Spleen (tissue), 11 donors: ENCODE data around the gene ERGIC1. TPM values are rescaled to one million over a fixed set of nuclear protein-coding genes. Genes with fewer than 3 reads are reported as not detected.
A peak's percentile ranks its signal among the peaks of the same experiment; 100 is the strongest.

Experiments used
- DNase-seq: peaks from one replicate; pipeline ENCODE4 v3.0.0-alpha.2; 2020
- H3K27ac ChIP-seq, 8 donors: fragments of 200-600 bp; sonication (generic) in 7 of 8; 1 replicate in 4 of 8; 2 replicates in 4 of 8; pipeline versions ENCODE4 v1.5.0 to v1.8.0; 2016 to 2021; ENCODE audit warnings: inconsistent platforms in 4 of 8, mild to moderate bottlenecking in 4 of 8, moderate library complexity in 1 of 8
- H3K27me3 ChIP-seq, 7 donors: fragments of 200-600 bp; sonication (generic) in 6 of 7; replicated peaks in 1 of 7; 1 replicate in 4 of 7; 2 replicates in 3 of 7; pipeline versions ENCODE4 v1.5.0 to v1.8.0; 2016 to 2021; ENCODE audit warnings: inconsistent platforms in 3 of 7, mild to moderate bottlenecking in 1 of 7
- H3K36me3 ChIP-seq, 6 donors: fragments of 200-600 bp; sonication (generic) in 5 of 6; 1 replicate in 4 of 6; 2 replicates in 2 of 6; pipeline versions ENCODE4 v1.5.0 to v1.8.0; 2016 to 2021; ENCODE audit warnings: inconsistent platforms in 2 of 6
- H3K4me1 ChIP-seq, 6 donors: fragments of 200-600 bp; sonication (generic) in 5 of 6; 1 replicate in 3 of 6; 2 replicates in 3 of 6; pipeline versions ENCODE4 v1.5.0 to v1.8.0; 2016 to 2021; ENCODE audit warnings: inconsistent platforms in 3 of 6
- H3K4me3 ChIP-seq, 8 donors: fragments of 200-600 bp; sonication (generic) in 7 of 8; 1 replicate in 4 of 8; 2 replicates in 4 of 8; pipeline versions ENCODE4 v1.5.0 to v1.8.0; 2016 to 2021; ENCODE audit warnings: inconsistent platforms in 4 of 8, mild to moderate bottlenecking in 4 of 8, moderate library complexity in 2 of 8
- H3K9me3 ChIP-seq, 8 donors: fragments of 200-600 bp; sonication (generic) in 7 of 8; 1 replicate in 4 of 8; 2 replicates in 4 of 8; pipeline versions ENCODE4 v1.5.0 to v1.8.0; 2016 to 2021; ENCODE audit warnings: inconsistent platforms in 4 of 8
- POLR2A ChIP-seq, 3 donors: fragments of 450-650 bp; IDR thresholded peaks; one replicate each; pipeline ENCODE4 v1.5.1; 2017; ENCODE audit warnings: antibody characterized with exemption in 3 of 3, mild to moderate bottlenecking in 1 of 3
- POLR2AphosphoS5 ChIP-seq, 3 donors: sonication (generic); formaldehyde crosslinking; IDR thresholded peaks; one replicate each; pipeline ENCODE4 v1.5.1; 2017; ENCODE audit warnings: antibody characterized with exemption in 3 of 3
- WGBS, 5 donors: extraction: QIAGEN DNeasy Blood & Tissue Kit in 3 of 5; methylation state at CpG; one replicate each; pipeline versions ENCODE4 v1.1.5 to v1.1.7; 2013 to 2018; 5-methylcytosine and 5-hydroxymethylcytosine counted together
- intact Hi-C: fragments of 100-400 bp; cut with DNase I; formaldehyde crosslinking; loops from one replicate; pipeline ENCODE4 v1.15.0; 2023; ENCODE audit warnings: low total_unique reads
- polyA plus RNA-seq, 3 donors: library from polyadenylated mRNA; stranded (reverse); fragments of 200-250 nt; gene quantifications; one replicate each; pipeline ENCODE4 v1.2.1, GENCODE V29; 2013
- total RNA-seq, 7 donors: library from RNA; depleted of rRNA in 3 of 7; stranded (reverse); fragments of >200 nt in 3 of 7; fragmentation: NEBNext Ultra II Directional in 4 of 7; extraction: Animal tissue kit (Norgen Biotek cat#: 25700) in 4 of 7; gene quantifications; one replicate each; pipeline versions ENCODE4 v1.1.0 to v1.2.1, GENCODE V29; 2016 to 2021
- TF ChIP-seq, protein P1 (sequence below), 11 experiments: fragments of 200-600 bp in 7 of 11; fragments of 450-650 bp in 4 of 11; sonication (generic) in 4 of 11; IDR thresholded peaks in 8 of 11; conservative IDR thresholded peaks in 3 of 11; 1 replicate in 7 of 11; 2 replicates in 4 of 11; pipeline versions ENCODE4 v1.4.0 to v1.8.0; 2016 to 2021; ENCODE audit warnings: antibody characterized with exemption in 11 of 11, inconsistent platforms in 4 of 11, mild to moderate bottlenecking in 1 of 11
- donor health status: healthy with polysubstance abuse.
- donor health status: DM: no; HTN: no; CAD: no; lungs with moderate emphysema.
- donor health status: DM: no; HTN: no; CAD: no.
- donor health status: Bipolar disorder and iron deficiency.
- donor health status: healthy.
- donor health status: DM: no; HTN: no; CAD: no.
- donor health status: DM: yes; HTN: yes; CAD: no.

The ERGIC1 gene
- total and polyA plus RNA-seq, 10 donors, result 36.9 to 166 (median 125) TPM

DNA sequence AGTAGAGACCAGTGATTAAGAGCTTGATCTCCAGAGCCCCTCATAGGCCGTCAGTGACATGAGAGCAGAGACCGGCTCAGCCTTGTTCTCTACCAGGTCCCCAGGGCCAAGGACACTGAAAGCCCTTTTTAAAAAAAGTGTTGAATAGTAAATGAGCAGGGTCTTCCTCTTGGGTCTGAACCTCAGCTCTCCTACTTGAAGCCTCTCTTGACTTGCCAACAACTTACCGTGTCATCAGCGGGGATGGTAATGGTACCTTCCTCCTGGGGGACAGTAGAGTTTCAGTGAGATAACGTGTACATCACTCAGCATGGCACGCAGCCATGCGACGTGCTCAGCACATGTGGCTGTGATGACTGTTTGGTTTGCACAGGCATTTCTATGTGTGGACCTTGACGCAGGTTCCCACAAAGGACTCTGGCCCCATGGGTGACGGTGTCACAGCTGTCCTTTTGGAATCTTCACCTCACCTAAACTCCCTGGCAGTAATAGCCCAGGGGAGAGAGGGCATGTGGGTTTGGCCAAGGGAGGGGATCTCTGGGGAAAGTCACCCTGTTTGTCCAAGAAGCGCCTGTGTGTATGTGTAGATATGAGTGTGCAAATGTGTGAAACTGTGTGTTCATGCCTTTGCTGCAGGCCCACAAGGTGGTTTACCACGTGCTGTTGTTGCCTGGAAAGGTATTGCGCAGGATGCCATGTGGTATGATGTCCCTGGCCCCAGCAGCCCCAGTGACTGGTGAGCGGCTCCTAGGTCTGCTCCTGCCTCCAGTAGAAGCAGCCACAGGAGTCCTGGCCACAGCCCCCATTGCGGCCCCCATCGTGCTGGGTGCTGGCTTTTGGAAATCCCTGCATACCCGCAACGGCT, 18.7 kb downstream of the ERGIC1 start:
- peaks cover 16 to 100% (median 83%) of the 10 kb centered on the region in 6 donors for H3K4me1 ChIP-seq
- TF ChIP-seq POLR2A (IDR thresholded peaks at IDR 0.05), result no peak
- TF ChIP-seq, protein P1, sequence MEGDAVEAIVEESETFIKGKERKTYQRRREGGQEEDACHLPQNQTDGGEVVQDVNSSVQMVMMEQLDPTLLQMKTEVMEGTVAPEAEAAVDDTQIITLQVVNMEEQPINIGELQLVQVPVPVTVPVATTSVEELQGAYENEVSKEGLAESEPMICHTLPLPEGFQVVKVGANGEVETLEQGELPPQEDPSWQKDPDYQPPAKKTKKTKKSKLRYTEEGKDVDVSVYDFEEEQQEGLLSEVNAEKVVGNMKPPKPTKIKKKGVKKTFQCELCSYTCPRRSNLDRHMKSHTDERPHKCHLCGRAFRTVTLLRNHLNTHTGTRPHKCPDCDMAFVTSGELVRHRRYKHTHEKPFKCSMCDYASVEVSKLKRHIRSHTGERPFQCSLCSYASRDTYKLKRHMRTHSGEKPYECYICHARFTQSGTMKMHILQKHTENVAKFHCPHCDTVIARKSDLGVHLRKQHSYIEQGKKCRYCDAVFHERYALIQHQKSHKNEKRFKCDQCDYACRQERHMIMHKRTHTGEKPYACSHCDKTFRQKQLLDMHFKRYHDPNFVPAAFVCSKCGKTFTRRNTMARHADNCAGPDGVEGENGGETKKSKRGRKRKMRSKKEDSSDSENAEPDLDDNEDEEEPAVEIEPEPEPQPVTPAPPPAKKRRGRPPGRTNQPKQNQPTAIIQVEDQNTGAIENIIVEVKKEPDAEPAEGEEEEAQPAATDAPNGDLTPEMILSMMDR (IDR thresholded peaks at IDR 0.05 in 8 of 11, conservative IDR thresholded peaks at IDR 0.05 in 3 of 11), result no peak
- peak in 1 of 3 donors; percentile 26 for TF ChIP-seq POLR2AphosphoS5 (IDR thresholded peaks at IDR 0.05)
- no peaks in the 10 kb centered on the region for H3K9me3 ChIP-seq
- peaks cover 0 to 48% (median 0%) of the 10 kb centered on the region in 6 donors for H3K36me3 ChIP-seq
- no peak for DNase-seq
- no peaks in the 10 kb centered on the region for H3K27me3 ChIP-seq
- no peak overlapping the region for H3K4me3 ChIP-seq
- intact Hi-C loops, result no loop called here
- H3K27ac ChIP-seq, result peak overlapping the region in 3 of 8 donors; percentile 69 to 81 (median 74)
- WGBS, 5 donors, result 83 to 90% (median 84%) methylated on average over 13 to 18 of the region's 18 CpGs

DNA sequence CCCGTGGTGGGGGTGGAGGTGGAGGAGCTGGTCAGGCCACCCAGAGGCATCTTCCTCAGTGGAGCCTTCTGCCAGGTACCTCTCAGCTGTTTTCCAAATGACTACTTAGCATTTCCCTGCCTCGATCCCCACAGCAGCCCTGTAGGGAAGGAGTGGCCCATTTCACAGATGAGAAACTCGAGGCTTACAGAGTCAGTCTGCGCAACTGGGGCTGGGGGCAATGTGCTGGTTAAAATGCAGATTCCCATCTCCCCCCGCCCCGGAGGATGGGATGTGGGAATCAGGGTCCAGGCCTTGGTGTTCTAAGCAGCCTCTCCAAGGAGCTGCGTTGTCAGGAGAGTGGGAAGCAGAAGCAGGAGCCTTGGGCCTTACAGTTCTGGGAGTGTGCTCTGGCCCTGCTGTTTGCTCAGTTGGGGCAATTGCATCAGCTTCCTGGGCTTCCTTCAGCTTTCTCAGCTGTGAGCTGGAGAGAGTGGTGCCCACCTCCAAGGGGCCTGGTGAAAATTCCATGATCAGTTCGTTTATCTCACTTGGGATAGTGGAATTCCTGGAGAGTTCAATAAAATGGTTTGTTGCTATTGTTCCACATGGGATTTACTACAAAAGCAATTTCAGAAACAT, 19.4 kb downstream of the ERGIC1 start:
- peak overlapping the region in 4 of 8 donors; percentile 2 to 81 (median 72) for H3K27ac ChIP-seq
- WGBS, 5 donors, result 84 to 93% (median 88%) methylated on average over 8 of the region's 8 CpGs

DNA sequence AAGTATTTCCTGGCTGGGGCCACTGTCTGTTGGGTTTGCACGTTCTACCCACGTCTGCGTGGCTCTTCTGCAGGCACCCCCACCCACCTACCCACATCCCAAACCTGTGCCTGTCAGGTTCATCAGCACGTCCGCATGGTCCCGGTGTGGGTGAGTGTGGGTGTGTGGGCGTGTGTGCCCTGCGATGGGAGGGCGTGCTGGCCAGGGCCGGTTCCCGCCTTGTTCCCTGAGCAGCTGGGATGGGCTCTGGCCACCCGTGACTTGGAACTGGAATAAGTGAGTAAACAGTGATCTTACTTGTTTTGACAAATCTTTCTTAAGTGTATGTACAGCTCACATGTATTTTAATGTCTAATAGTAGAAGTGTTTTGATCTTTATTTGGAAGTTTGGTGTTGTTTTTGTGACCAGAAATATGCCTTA, 20.4 kb downstream of the ERGIC1 start:
- H3K27ac ChIP-seq, result peak overlapping the region in 6 of 8 donors; percentile 0 to 81 (median 72)
- H3K9me3 ChIP-seq, result no peaks in the 10 kb centered on the region
- TF ChIP-seq POLR2AphosphoS5 (IDR thresholded peaks at IDR 0.05), result peak; percentile 52 to 75 (median 56)
- TF ChIP-seq, protein P1 (IDR thresholded peaks at IDR 0.05 in 8 of 11, conservative IDR thresholded peaks at IDR 0.05 in 3 of 11), result no peak
- no peak for DNase-seq
- H3K4me3 ChIP-seq, result no peak overlapping the region
- H3K4me1 ChIP-seq, result peaks cover 20 to 100% (median 84%) of the 10 kb centered on the region in 6 donors
- peaks cover 0 to 61% (median 0%) of the 10 kb centered on the region in 6 donors for H3K36me3 ChIP-seq
- no peaks in the 10 kb centered on the region for H3K27me3 ChIP-seq
- WGBS, 5 donors, result 67 to 82% (median 75%) methylated on average over 12 of the region's 12 CpGs
- intact Hi-C loops, result no loop called here

More for the DNA sequence above, 19.4 kb downstream of the ERGIC1 start:
- Histone ChIP-seq H3K9me3 (no peaks in the 10 kb centered on the region), H3K27me3 (no peaks in the 10 kb centered on the region), H3K4me1 (peaks cover 21 to 100% (median 85%) of the 10 kb centered on the region in 6 donors), H3K36me3 (peaks cover 0 to 56% (median 0%) of the 10 kb centered on the region in 6 donors), H3K4me3 (no peak overlapping the region)
- DNase-seq, result no peak
- TF ChIP-seq POLR2AphosphoS5 (IDR thresholded peaks at IDR 0.05), result no peak
- TF ChIP-seq, protein P1 (IDR thresholded peaks at IDR 0.05 in 8 of 11, conservative IDR thresholded peaks at IDR 0.05 in 3 of 11), result no peak
- no peak for TF ChIP-seq POLR2A (IDR thresholded peaks at IDR 0.05)
- intact Hi-C loops, result no loop called here

DNA sequence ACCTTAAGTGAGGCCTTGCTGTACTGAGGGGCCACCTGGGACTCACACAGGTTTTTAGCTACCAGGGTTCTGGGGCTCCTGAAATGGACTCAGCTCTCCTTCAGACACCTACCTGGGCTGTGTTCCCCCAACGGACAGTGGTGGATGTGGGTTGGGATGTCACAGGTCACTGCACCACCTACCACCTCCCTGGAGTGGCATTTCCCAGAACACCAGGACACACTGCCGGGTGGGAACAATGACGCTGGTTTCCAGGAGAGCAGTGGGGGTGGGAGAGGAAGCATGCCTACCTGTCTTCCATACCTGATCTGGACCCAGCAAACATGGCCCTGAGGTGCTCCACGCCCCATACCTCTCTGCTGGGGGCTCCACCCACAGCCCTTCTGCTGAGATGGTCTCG, 20.9 kb downstream of the ERGIC1 start:
- H3K4me3 ChIP-seq, result no peak overlapping the region
- TF ChIP-seq, protein P1 (IDR thresholded peaks at IDR 0.05 in 8 of 11, conservative IDR thresholded peaks at IDR 0.05 in 3 of 11), result no peak
- no peak for TF ChIP-seq POLR2A (IDR thresholded peaks at IDR 0.05)
- TF ChIP-seq POLR2AphosphoS5 (IDR thresholded peaks at IDR 0.05), result no peak
- H3K27me3 ChIP-seq, result no peaks in the 10 kb centered on the region
- no peak for DNase-seq
- H3K36me3 ChIP-seq, result peaks cover 0 to 61% (median 0%) of the 10 kb centered on the region in 6 donors
- 86 to 93% (median 89%) methylated on average over 3 to 5 of the region's 5 CpGs for WGBS, 5 donors
- H3K4me1 ChIP-seq, result peaks cover 24 to 100% (median 84%) of the 10 kb centered on the region in 6 donors
- peak overlapping the region in 6 of 8 donors; percentile 0 to 81 (median 72) for H3K27ac ChIP-seq
- no peaks in the 10 kb centered on the region for H3K9me3 ChIP-seq
- intact Hi-C loops, result no loop called here
